Measurements from ENCODE around the gene CDC42BPA. TPM values are rescaled to one million over a fixed set of nuclear protein-coding genes. Genes with fewer than 3 reads are reported as not detected.

Gene CDC42BPA
- total and polyA plus RNA-seq, 2 of the 13 experiments (the other 11 are each of a cell fraction or from before 2014, with no cell fraction given) = 6.5 to 16.0 TPM

- TF ChIP-seq IKZF5 (CRISPR knock-in tag; IDR thresholded peaks at IDR 0.05) (no peak), ZNF296 (CRISPR knock-in tag; conservative IDR thresholded peaks at IDR 0.05) (no peak), E2F2 (CRISPR knock-in tag; IDR thresholded peaks at IDR 0.05; ENCODE audit: borderline replicate concordance) (no peak), POLR2A (IDR thresholded peaks at IDR 0.05; ENCODE audit: insufficient read depth in 1 of 2, low read depth in 2 of 2, low read length in 2 of 2) (no peak), TAF15 (IDR thresholded peaks at IDR 0.05; ENCODE audit: low read depth, low read length, poor library complexity, severe bottlenecking) (no peak), TFAP4 (IDR thresholded peaks at IDR 0.05; ENCODE audit: borderline replicate concordance, low read depth) (no peak), NFATC3 (CRISPR knock-in tag; IDR thresholded peaks at IDR 0.05) (no peak), SOX5 (CRISPR knock-in tag; IDR thresholded peaks at IDR 0.05; ENCODE audit: borderline replicate concordance) (no peak), ZFP62 (CRISPR knock-in tag; IDR thresholded peaks at IDR 0.05) (no peak), ZNF704 (CRISPR knock-in tag; IDR thresholded peaks at IDR 0.05; ENCODE audit: borderline replicate concordance) (no peak)
These were observed 13.6 kb downstream of the CDC42BPA start (continued) for GRCh38 chr1:227304665-227305064.
